ENCODE results near the gene MYMK. TPM values are rescaled to one million over a fixed set of nuclear protein-coding genes. Genes with fewer than 3 reads are reported as not detected.

Gene MYMK
- total RNA-seq, 1 experiment from 2014 or later: not detected

GRCh38 chr9:133558191-133559126 lies 33.7 kb upstream of the MYMK start (continued):
- TF ChIP-seq TCF7L2 (IDR thresholded peaks at IDR 0.05; ENCODE audit: borderline replicate concordance, extremely low read depth, insufficient read depth, insufficient read length): peak; percentile 95

DNA sequence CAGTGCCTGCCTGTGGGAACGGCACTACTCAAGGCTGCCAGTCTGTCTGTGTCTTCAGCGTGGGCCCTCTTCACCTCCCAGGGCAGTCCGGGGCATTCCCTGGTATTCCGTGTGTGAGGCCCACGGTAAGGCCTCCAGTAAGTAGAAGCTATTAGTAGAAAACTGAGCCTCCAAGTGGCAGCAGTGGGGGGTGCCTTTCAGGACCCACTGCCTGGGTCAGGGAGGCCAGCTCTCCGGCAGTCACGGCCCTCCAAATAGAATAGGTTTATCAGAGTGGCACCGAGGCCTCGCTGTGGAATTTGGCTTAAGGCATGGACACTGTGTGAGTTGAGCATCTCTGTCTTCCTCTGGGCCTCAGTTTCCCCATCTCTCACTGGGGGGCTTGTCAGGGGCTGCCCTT lies 32.8 kb upstream of the MYMK start:
- no peaks in the 10 kb centered on the region for H3K9me3 ChIP-seq (ENCODE audit: control insufficient read depth in 1 of 2, insufficient read depth in 1 of 2, low read depth in 1 of 2, low read length in 2 of 2)
- no peaks in the 10 kb centered on the region for H3K9me2 ChIP-seq (ENCODE audit: insufficient read depth)
- no peaks in the 10 kb centered on the region for H3K79me2 ChIP-seq (ENCODE audit: insufficient read depth, low read length)
- no TSS peak for BruUV-seq (replicated peaks)
- H3K36me3 ChIP-seq (ENCODE audit: control insufficient read depth in 1 of 2, insufficient read depth in 2 of 2, low read length in 2 of 2): no peaks in the 10 kb centered on the region
- H3K27ac ChIP-seq (ENCODE audit: low read depth, low read length): 0 out of 2 replicates have a peak overlapping the region, but pooled peaks have one; percentile 78
- ChIA-PET RAD21 (ENCODE audit: low non-redundant PET in 1 of 2, low total read pairs in 2 of 2, uncharacterized antibody in 2 of 2, unreplicated experiment in 2 of 2) (no interaction called here), CTCF (no interaction called here), POLR2A (no interaction called here)
- intact Hi-C loops (cut with micrococcal nuclease): no loop called here
- TF ChIP-seq FOSL1 (IDR thresholded peaks at IDR 0.05; ENCODE audit: low read depth) (no peak), ZFX (IDR thresholded peaks at IDR 0.05) (no peak), ZBTB33 (IDR thresholded peaks at IDR 0.05; ENCODE audit: extremely low read depth, insufficient replicate concordance, low read length) (no peak), POLR2A (IDR thresholded peaks at IDR 0.05; ENCODE audit: borderline replicate concordance, extremely low read depth, insufficient read depth, insufficient read length) (no peak), EZH2phosphoT487 (IDR thresholded peaks at IDR 0.05; ENCODE audit: borderline replicate concordance) (no peak), ELF1 (IDR thresholded peaks at IDR 0.05; ENCODE audit: borderline replicate concordance, low read depth) (no peak), JUND (IDR thresholded peaks at IDR 0.05) (no peak), YY1 (IDR thresholded peaks at IDR 0.05; ENCODE audit: extremely low read depth, insufficient replicate concordance, low read depth, low read length) (no peak), CBX3 (IDR thresholded peaks at IDR 0.05; ENCODE audit: low read depth) (no peak), EZH2 (IDR thresholded peaks at IDR 0.05) (no peak), CEBPB (IDR thresholded peaks at IDR 0.05; ENCODE audit: low read depth) (no peak), SIN3A (IDR thresholded peaks at IDR 0.05; ENCODE audit: low read depth) (no peak), TCF7L2 (IDR thresholded peaks at IDR 0.05; ENCODE audit: borderline replicate concordance, extremely low read depth, insufficient read depth, insufficient read length) (no peak), RAD21 (IDR thresholded peaks at IDR 0.05; ENCODE audit: low read depth) (no peak), SP1 (IDR thresholded peaks at IDR 0.05; ENCODE audit: low read depth) (no peak), ZNF274 (IDR thresholded peaks at IDR 0.05; ENCODE audit: low read depth, low read length) (no peak), SRF (IDR thresholded peaks at IDR 0.05; ENCODE audit: low read depth) (no peak)
- TF ChIP-seq, protein P1, sequence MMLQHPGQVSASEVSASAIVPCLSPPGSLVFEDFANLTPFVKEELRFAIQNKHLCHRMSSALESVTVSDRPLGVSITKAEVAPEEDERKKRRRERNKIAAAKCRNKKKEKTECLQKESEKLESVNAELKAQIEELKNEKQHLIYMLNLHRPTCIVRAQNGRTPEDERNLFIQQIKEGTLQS (IDR thresholded peaks at IDR 0.05): no peak
- TF ChIP-seq, protein P2, sequence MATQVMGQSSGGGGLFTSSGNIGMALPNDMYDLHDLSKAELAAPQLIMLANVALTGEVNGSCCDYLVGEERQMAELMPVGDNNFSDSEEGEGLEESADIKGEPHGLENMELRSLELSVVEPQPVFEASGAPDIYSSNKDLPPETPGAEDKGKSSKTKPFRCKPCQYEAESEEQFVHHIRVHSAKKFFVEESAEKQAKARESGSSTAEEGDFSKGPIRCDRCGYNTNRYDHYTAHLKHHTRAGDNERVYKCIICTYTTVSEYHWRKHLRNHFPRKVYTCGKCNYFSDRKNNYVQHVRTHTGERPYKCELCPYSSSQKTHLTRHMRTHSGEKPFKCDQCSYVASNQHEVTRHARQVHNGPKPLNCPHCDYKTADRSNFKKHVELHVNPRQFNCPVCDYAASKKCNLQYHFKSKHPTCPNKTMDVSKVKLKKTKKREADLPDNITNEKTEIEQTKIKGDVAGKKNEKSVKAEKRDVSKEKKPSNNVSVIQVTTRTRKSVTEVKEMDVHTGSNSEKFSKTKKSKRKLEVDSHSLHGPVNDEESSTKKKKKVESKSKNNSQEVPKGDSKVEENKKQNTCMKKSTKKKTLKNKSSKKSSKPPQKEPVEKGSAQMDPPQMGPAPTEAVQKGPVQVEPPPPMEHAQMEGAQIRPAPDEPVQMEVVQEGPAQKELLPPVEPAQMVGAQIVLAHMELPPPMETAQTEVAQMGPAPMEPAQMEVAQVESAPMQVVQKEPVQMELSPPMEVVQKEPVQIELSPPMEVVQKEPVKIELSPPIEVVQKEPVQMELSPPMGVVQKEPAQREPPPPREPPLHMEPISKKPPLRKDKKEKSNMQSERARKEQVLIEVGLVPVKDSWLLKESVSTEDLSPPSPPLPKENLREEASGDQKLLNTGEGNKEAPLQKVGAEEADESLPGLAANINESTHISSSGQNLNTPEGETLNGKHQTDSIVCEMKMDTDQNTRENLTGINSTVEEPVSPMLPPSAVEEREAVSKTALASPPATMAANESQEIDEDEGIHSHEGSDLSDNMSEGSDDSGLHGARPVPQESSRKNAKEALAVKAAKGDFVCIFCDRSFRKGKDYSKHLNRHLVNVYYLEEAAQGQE (IDR thresholded peaks at IDR 0.05; ENCODE audit: low read depth): no peak
- no peak overlapping the region for H3K9ac ChIP-seq (ENCODE audit: low read length)
- DNase-seq (ENCODE audit: low read depth, low spot score) (no peak), ATAC-seq (no peak)
- peak overlapping the region; percentile 88 for H3K4me2 ChIP-seq (ENCODE audit: low read length)
- H4K20me1 ChIP-seq (ENCODE audit: insufficient read depth): no peaks in the 10 kb centered on the region
- H3K27me3 ChIP-seq (ENCODE audit: insufficient read depth, low read length): peaks cover 2% of the 10 kb centered on the region; the same call in 1 of the 2 replicates
- H3K4me3 ChIP-seq (replicated peaks in 1 of 2; ENCODE audit: low read depth in 1 of 2, low read length in 2 of 2): no peak overlapping the region
- H3K4me1 ChIP-seq (ENCODE audit: control insufficient read depth in 1 of 2, insufficient read depth in 2 of 2, low read length in 2 of 2): peaks cover 34 to 37% of the 10 kb centered on the region in 2 experiments
- H2AFZ ChIP-seq (ENCODE audit: low read depth, low read length, poor library complexity, severe bottlenecking): no peak overlapping the region

Data from HCT116 (cell line).